ENCODE data around the gene SDR9C7.
"Not testable (repeated sequence)": the region's sequence is repeated elsewhere in the genome, so short reads cannot be mapped to it uniquely, and the experiment has no call there.

SDR9C7 gene

DNA sequence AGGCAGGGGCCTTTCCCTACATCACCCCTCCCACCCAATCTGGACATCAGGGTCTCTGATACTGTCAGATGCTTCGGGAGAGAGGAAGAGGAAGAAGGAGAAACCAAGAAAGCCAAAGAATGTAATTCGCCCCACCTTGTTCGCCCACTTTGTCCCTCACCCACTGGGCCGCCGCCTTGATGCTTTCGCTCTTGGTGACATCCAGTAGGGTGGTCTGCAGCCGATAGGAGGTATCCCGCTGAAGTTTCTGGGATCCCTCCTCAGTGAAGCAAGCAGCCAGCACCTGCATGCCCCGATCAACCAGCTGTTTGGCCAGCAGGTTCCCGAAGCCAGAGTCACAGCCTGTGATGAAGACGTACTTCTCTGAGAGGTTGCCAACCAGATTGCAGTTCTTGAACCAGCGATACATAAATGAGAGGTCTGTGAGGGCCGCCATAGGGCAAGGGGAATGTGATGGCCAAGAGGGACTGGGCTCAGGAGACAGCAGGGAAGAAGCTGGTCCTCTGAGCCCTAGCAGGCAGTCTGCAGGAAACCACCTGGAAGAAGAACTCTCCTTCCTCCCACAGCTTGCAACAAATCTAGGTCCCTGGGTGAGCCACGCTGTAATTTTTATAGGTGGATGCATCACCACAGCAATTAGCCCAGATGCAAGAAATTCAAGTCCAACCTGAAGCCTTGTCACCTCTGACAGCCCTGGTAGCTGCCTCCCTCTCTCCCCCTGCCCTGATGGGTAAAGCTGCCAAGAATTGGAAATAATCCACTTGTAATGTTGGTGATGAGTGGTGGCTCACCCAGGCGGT is at the start of gene SDR9C7:
SDR9C7 (minus strand) TSS at position 583 of the 800 bp plus-strand sequence; CDS start at position 436, 147 bp downstream.
- no peak for DNase-seq (ENCODE audit: low read depth)

DNA sequence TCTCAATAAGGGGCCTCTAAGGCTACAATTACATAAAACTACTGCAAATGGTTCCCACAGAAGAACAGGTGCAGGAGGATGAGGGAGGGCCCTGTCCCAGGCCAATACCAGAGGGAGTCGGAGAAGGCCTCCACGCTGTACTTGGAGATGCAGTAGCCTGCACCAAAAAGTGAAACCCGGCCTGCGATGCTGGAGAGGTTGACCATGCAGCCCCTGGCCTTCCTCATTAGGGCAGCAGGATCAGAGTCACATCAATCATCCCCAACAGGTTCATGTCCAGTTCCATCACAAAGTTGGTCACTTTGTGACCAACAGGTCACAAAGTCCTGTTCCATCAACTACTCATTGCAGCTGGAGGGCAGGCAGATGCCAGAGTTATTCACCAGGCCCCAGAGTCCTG is 49.2 kb upstream of the SDR9C7 start:
- no peak for DNase-seq (ENCODE audit: low read depth)

DNA sequence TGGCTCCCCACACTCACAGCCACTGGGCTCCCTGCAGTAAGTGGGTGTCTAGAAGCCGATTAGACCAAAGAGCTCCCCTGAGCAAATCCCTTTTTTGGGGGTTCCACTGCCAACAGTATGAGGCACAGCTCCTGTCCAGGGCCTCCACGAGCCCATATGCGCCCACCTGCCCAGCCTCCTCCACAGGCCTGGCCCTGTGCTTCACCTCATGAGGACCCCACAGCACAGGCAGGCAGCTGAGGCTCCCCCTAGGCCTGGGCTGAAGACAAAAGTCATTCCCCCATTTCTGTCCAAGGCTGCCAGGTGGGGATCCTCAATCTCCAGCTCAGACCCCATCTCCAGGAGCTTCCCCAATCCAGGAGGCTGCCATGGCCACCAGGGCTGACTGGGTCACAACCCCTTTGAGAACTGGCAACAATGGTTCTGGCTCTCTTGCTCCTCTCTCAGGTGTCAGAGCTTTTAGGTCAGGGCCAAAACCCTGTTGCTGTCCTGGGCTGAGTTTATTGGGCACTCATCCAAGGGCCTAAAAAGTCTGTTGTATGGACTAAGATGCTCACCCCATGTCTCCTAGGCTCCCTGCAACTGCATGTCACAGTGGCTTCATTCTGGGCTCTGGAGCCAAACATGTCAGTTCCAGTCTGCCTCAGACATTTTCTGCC is 48.5 kb upstream of the SDR9C7 start:
- DNase-seq (ENCODE audit: low read depth) = not testable (repeated sequence)

DNA sequence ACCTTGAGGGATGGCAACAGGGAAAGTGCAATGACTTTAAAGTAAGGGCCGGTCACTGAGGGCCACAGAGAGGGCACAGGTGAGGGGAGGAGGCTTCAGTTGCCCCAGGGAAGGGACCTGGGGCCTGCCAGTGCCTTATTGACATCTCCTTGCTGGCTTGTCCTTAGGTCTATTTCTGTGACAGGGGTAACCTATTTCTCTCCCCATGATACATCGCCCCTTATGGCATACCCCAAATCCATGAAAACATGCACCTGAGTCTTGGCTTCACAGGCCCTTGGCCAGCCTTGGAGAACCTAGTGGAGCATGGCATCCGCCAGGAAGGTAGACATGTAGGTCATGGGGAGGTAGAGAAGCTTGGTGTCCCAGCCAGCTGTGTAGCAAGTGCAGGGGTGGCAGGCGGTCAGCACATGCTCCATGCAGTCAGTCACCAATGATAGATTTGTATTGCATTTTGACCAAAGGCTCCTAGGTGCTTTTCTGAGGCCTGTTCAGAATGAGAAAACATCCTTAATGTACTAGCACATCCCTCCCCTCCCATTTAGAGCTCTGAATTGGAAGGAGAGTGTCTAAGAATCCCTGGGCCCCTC is 46.8 kb upstream of the SDR9C7 start:
- DNase-seq (ENCODE audit: low read depth) = no peak

DNA sequence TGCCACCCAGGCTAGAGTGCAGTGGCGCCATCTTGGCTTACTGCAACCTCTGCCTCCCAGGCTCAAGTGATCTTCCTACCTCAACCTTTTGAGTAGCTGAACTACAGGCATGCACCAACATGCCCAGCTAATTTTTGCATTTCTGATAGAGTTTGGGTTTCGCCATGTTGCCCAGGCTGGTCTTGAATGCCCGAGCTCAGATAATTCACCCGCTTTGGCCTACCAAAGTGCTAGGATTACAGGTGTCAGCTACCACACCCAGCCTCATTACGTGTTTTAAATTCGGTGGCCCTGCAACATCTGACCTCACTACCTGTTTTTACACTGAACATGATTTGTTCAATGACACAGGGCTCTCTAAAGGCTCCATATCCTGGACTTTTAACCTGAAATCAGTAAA is 46.1 kb upstream of the SDR9C7 start:
- no peak for DNase-seq (ENCODE audit: low read depth)

DNA sequence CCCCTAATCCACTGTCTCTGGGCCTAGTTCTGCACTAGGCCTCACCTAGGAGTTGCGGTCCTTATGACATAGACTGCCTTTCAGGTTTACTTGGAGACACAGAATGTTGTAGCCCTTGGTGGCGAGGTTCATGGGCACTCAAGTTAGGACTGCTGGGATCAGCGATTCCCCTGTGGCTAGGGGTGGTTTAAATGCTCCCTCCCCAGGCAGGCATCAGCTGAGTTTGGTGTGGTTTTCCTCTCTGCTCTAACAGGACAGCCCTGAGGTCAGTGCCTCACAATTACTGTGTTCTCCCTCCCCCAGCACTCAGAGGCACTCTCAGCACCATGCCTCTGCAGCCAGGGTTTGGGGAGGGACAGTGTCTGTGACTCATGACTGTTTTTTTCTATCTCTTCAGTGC is 45.4 kb upstream of the SDR9C7 start:
- no peak for DNase-seq (ENCODE audit: low read depth)

DNA sequence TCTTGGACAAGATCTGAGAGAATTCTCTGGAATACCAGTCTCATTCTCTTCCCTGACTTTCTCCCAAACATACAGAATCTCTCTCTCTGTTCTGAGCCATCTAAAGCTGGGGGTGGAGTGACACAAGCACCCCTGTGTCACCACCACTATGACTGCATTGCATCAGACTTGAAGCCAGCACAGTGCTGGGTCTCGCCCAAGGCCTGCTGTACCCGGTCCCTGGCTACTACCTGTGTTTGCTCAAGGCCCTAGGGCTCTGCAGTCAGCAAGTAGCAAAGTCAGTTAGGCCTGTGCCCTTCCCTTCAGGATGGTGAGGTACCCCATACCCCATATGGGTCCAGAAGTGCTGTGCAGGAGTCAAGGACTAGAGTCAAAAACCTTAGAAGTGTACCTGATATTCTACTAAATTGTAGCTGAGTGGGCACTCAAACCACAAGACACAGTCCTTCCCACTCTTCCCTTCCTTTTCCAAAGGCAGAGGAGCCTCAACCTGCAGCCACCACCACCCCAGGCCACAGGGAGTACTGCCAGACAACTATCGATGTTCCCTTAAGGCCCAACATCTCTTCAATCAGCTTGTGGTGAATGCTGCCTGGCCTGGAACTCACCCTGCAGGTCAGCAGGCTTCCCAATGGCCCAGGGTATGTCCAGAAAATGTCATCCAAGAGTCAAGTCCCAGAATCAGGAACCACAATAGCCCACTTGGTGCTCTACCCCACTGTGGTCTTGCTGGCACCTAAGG is 44.4 kb upstream of the SDR9C7 start:
- DNase-seq (ENCODE audit: low read depth) = no peak

DNA sequence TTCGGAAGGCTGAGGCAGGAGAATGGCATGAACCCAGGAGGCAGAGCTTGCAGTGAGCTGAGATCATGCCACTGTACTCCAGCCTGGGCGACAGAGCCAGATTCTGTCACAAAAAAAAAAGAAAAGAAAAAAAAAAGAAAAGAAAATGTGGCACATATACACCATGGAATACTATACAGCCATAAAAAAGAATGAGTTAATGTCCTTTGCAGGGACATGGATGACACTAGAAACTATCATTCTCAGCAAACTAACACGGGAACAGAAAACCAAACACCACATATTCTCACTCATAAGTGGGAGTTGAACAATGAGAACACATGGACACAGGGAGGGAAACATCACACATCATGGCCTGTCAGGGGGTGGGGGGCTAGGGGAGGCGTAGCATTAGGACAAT is 43.2 kb upstream of the SDR9C7 start:
- DNase-seq (ENCODE audit: low read depth) = not testable (repeated sequence)

DNA sequence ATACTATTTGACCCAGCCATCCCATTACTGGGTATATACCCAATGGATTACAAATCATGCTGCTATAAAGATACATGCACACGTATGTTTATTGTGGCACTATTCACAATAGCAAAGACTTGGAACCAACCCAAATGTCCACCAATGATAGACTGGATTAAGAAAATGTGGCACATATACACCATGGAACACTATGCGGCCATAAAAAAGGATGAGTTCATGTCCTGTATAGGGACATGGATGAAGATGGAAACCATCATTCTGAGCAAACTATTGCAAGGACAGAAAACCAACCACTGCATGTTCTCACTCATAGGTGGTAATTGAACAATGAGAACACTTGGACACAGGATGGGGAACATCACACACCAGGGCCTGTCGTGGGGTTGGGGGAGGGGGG is 40.0 kb upstream of the SDR9C7 start:
- not testable (repeated sequence) for DNase-seq (ENCODE audit: low read depth)

DNA sequence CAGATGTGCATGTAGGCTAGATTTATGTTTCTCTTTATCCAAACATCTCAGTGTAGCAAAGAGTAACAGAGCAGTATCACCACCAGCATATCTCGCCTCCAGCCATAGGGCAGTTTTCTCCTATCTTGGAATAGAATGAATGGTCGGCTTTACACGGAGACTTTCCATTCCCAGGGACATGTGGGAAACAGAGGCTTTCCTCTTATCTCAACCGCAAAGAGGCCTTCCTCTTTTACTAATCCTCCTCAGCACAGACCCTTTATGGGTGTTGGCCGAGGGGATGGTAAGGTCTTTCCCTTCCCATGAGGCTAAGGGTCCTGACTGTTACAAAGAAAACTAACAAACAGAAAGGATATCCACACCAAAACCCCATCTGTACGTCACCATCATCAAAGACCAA is 34.7 kb upstream of the SDR9C7 start:
- not testable (repeated sequence) for DNase-seq (ENCODE audit: low read depth)

DNA sequence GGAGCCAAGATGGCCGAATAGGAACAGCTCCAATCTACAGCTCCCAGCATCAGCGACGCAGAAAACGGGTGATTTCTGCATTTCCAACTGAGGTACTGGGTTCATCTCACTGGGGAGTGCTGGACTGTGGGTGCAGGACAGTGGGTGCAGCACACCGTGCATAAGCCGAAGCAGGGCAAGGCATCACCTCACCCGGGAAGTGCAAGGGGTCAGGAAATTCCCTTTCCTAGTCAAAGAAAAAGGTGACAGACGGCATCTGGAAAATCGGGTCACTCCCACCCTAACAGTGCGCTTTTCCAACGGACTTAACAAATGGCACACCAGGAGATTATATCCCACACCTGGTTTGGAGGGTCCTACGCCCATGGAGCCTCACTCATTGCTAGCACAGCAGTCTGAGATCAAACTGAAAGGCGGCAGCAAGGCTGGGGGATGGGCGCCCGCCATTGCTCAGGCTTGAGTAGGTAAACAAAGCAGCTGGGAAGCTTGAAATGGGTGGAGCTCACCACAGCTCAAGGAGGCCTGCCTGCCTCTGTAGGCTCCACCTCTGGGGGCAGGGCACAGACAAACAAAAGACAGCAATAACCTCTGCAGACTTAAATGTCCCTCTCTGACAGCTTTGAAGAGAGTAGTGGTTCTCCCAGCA is 31.9 kb upstream of the SDR9C7 start:
- not testable (repeated sequence) for DNase-seq (ENCODE audit: low read depth)

DNA sequence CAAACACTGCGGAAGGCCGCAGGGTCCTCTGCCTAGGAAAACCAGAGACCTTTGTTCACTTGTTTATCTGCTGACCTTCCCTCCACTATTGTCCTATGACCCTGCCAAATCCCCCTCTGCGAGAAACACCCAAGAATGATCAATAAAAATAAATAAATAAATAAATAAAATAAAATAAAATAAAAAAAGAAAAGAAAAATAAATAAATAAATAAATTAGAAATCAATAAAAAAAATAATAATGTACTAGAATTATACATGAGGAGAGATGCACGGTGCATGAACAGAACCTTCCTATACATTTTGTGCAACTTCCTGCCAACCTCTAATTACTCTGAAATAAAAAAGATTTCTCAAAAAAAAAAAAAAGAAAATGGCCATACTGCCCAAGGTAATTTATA is 30.9 kb upstream of the SDR9C7 start:
- DNase-seq (ENCODE audit: low read depth) = not testable (repeated sequence)

DNA sequence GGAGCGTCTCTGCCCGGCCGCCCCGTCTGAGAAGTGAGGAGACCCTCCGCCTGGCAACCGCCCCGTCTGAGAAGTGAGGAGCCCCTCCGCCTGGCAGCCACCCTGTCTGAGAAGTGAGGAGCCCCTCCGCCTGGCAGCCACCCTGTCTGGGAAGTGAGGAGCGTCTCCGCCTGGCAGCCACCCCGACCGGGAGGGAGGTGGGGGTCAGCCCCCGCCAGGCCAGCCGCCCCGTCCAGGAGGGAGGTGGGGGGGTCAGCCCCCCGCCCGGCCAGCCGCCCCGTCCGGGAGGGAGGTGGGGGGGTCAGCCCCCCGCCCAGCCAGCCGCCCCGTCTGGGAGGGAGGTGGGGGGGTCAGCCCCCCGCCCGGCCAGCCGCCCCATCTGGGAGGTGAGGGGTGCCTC is 29.3 kb upstream of the SDR9C7 start:
- not testable (repeated sequence) for DNase-seq (ENCODE audit: low read depth)

DNA sequence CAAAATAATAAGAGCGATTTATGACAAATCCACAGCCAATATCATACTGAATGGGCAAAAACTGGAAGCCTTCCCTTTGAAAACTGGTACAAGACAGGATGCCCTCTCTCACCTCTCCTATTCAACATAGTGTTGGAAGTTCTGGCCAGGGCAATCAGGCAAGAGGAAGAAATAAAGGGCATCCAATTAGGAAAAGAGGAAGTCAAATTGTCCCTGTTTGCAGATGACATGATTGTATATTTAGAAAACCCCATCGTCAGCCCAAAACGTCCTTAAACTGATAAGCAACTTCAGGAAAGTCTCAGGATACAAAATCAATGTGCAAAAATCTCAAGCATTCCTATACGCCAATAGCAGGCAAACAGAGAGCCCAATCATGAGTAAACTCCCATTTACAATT is 28.0 kb upstream of the SDR9C7 start:
- DNase-seq (ENCODE audit: low read depth) = not testable (repeated sequence)

DNA sequence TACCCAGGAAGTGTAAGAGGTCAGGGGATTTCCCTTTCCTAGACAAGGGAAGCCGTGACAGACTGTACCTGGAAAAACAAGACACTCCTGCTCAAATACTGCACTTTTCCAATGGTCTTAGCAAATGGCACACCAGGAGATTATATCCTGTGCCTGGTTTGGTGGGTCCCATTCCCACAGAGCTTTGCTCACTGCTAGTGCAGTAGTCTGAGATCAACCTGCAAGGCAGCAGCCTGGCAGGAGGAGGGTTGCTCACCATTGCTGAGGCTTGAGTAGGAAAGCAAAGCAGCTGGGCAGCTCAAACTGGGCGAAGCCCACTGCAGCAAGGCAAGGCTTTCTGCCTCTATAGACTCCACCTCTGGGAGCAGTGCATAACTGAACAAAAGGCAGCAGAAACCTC is 24.2 kb upstream of the SDR9C7 start:
- no peak for DNase-seq (ENCODE audit: low read depth)

DNA sequence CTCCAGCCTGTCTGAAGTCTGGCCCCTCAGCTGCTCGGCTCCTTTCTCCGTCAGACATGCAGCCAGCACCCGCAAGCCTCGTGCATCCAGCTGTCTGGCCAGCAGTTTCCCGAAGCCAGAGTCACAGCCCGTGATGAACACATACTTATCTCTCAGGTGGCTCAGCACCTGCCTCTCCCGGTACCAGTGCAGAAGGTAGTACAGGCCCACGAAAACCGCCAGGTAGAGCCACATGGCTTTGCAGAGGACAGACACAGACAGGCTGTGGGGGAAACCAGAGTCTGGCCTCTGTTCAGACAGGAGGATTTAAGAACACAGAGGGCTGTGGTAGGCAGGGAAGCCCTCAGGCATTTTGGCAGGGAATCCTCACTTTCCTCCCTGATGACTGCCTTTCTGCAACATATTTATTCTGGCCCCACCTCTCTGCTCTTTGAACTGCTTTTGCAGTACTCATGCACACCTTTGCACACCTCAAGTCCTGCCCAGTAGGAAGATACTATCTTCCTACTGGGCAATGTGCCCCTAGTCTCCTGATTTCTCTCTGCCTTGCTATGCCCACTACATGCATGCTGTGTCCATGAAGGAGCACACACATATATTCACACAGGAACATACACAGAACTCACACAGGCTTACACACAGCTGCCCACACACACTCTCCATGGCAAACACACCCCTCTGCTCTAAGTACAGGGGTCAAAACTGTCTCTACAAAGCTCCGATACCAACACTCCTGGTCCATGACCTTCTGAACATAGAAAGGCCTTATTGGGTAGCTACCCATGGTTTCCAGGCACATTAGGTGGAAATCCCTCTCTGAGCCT is 23.2 kb upstream of the SDR9C7 start, which contains the start of gene RDH16:
RDH16 (minus strand) TSS at position 380 of the 824 bp plus-strand sequence; CDS start at position 234, 146 bp downstream.
- no peak for DNase-seq (ENCODE audit: low read depth)

DNA sequence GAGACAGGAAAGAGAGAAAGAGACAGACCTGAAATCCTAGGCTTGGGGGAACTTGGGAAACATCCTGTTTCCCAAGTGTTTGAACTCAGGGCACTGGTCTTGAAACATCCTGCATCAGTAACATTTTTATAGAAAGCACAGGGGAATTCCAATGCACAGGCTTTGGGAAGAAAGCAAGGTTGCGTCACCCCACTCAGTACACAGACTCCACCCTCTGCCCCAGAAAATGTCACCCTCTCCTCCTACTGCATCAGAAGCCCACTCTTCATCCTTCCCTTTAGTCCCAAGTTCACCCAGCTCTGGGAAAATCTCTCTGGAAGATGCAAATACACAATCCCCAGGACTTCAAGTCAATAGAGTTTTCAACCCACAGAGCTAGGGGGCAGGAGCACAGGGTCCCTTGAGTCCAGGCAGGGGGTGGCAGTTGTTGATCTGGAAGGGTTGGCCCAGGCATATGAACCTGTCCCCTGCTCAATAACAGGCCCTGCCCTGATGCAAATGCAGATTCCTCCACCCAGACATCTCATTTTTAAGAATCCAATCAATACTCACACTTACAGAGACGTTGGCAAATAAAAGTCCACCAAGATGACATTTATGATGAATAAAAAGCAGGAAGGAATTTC is 21.5 kb upstream of the SDR9C7 start:
- no peak for DNase-seq (ENCODE audit: low read depth)

DNA sequence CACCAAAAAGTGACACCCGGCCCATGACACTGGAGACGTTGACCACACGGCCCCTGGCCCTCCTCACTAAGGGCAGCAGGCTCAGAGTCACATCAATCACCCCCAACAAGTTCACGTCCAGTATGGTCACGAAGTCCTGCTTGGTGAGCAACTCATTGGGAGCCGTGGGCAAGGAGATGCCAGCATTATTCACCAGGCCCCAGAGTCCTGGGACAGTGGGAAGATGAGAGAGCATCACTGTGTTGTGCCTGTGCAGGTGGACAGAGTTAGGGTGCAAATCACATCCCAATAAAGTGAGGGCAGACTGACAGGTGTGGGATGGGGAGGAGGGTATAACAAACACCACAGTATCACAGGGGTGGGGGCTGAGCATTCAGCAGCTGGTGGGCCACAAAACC is 20.7 kb upstream of the SDR9C7 start:
- DNase-seq (ENCODE audit: low read depth) = no peak

DNA sequence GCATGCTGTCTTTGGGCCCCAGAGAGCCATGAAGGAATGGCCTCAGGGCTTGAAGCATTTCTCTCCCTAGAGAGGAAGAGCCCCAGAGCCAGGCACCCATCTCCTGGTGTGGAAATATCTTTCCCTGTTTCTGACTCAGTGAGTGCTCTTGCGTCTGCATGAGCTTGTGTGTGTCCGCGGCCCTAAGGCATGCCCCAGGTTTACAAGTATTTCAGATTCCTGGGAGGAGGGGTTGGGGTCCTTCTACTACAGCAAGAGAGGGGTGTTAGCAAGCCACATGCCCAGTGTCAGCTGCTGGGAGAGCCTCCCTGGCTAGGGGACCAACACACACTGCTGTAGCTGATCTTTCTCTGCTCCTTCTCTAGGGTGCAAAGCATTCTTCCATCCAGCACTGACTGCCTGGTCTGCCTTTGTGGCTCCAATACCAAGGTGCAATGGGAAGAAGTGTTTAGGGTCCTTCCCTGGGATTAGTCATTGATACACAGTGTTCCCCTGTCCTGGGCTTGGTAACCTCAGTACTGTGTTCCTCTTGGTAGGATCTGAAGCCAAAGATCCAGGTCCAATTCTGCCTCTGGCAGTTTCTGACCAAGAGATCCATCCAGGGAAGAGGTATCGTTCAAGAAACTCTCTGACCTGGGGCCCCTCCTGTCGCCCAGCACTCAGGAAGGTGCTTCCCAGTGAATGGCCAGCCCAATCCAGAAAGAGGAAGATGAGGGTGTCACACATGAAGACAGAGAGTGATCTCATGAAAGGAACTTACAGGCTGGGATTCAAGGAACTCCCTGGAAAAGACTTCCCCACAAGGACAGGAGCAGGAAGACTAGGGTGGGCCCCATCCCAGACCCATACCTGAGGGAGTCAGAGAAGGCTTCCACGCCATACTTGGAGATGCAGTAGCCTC is 20.1 kb upstream of the SDR9C7 start:
- DNase-seq (ENCODE audit: low read depth) = no peak

All from non-pigmented ciliary epithelial cell (primary cell).